ENCODE data around the gene NUDT4. TPM values are rescaled to one million over a fixed set of nuclear protein-coding genes. Genes with fewer than 3 reads are reported as not detected.

The NUDT4 gene
- total and polyA plus RNA-seq, 2 of the 8 experiments (the other 6 are each of a cell fraction or from before 2014, with no cell fraction given) = 17.3 to 71.7 TPM

DNA sequence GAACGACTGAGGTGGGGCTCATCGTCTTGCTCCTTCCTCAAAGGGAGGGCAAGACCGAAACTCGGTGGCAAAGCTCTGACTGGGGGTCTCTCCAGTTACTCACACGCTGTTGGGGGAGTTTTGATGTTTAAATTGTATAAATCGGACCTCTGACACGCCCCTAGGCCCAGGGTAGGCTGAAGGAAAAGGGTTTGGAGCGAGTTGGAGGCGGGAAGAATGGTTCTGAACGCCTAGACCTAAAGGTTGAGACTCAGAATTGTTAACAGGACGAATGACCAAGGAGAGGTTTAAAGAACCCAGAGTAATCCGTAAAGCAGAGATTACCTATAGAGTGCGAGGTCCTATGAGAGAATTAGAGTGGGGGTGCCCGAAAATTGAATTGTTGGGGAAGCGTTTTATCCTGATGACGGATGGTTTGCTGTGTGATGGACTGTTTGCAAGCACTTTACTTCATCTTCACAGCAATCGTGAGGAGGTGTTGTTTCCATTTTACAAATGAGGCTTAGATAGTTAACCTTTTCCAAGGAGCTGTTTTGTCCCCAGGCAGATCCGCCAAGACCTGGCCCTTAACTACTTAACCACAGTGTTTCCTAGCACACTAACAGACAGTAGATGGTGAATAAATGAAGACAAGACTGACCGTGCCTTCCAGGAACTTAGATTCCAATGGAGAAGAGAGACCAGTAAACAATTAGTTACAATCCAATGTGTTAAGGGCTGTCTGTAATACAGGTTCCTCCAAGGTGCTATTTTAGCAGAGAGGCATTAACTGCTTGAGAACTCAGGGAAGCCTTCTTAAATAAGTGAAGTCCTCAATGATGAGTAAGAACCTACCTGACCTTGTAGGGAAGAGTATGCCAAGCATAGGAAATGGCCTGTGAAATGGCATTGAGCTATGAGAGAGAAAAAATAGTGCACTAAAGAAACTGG lies 65.0 kb downstream of the NUDT4 start:
- no peak overlapping the region for H3K14ac ChIP-seq (ENCODE audit: insufficient read length)
- TF ChIP-seq TBP (IDR thresholded peaks at IDR 0.05; ENCODE audit: low read depth, low read length) (peak; percentile 65; the same call in 1 of the 2 replicates), ZNF274 (IDR thresholded peaks at IDR 0.05; ENCODE audit: borderline replicate concordance, extremely low read depth, low read length) (no peak)
- H3K9me3 ChIP-seq (ENCODE audit: insufficient read depth in 2 of 2, low read depth in 1 of 2, low read length in 1 of 2) = no peaks in the 10 kb centered on the region
- H3K36me3 ChIP-seq (ENCODE audit: control insufficient read depth in 2 of 4, insufficient read depth in 4 of 4, low read length in 3 of 4) = no peaks in the 10 kb centered on the region
- H2AFZ ChIP-seq (ENCODE audit: low read length) = peak overlapping the region; percentile 54
- H2BK15ac ChIP-seq (ENCODE audit: low read length) = no peak overlapping the region
- FAIRE-seq (no peak), DNase-seq (ENCODE audit: low read depth in 1 of 2, low spot score in 2 of 2) (no peak)
- H3K18ac ChIP-seq (ENCODE audit: extremely low read depth, low read length) = peak overlapping the region; percentile 85
- H3K4ac ChIP-seq (replicated peaks; ENCODE audit: insufficient read length, low read depth, low read length) = peak overlapping the region; percentile 10
- H3K27me3 ChIP-seq (replicated peaks in 1 of 4; ENCODE audit: control insufficient read depth in 3 of 4, extremely low read depth in 1 of 4, insufficient read depth in 3 of 4, low read length in 3 of 4) = no peaks in the 10 kb centered on the region
- H3K23ac ChIP-seq (ENCODE audit: insufficient read length) = no peak overlapping the region
- POLR2A ChIA-PET (ENCODE audit: partially characterized antibody) = interaction anchor here (1.1 to 2.4 kb wide), 12 partner anchors 9 to 174 kb away, joined by 3 to 9 read pairs (median 4); partner anchors contain the start of gene MRPL42
- H3K4me3 ChIP-seq (ENCODE audit: extremely low read depth in 1 of 4, insufficient read depth in 2 of 4, low read depth in 3 of 4, low read length in 4 of 4) = peak overlapping the region; percentile 87 to 96 (median 92)
- peaks cover 0 to 15% (median 4%) of the 10 kb centered on the region in 4 experiments; a peak in 6 of 7 replicates for H3K4me1 ChIP-seq (replicated peaks in 1 of 4; ENCODE audit: control insufficient read depth in 3 of 4, insufficient read depth in 4 of 4, low read length in 3 of 4)
- H4K20me1 ChIP-seq (replicated peaks in 1 of 2; ENCODE audit: control insufficient read depth in 1 of 2, insufficient read depth in 2 of 2, low read length in 2 of 2) = peaks cover 18 to 21% of the 10 kb centered on the region in 2 experiments
- peak overlapping the region; percentile 60 for H3K56ac ChIP-seq (replicated peaks; ENCODE audit: insufficient read length, low read depth, low read length)
- H3K9ac ChIP-seq (replicated peaks in 1 of 4; ENCODE audit: extremely low read depth in 1 of 4, low read depth in 3 of 4, low read length in 3 of 4) = peak overlapping the region; percentile 87 to 96 (median 96)
- H4K91ac ChIP-seq (replicated peaks; ENCODE audit: insufficient read length, low read length) = peak overlapping the region; percentile 36
- H3K79me2 ChIP-seq (ENCODE audit: control insufficient read depth in 1 of 2, insufficient read depth in 2 of 2, low read length in 2 of 2) = peaks cover 30 to 49% of the 10 kb centered on the region in 2 experiments
- H2BK20ac ChIP-seq (ENCODE audit: low read length) = no peak overlapping the region
- H2AK5ac ChIP-seq (ENCODE audit: low read depth, low read length) = peak overlapping the region; percentile 89; the same call in 1 of the 2 replicates
- H2BK12ac ChIP-seq (ENCODE audit: low read depth, low read length) = peak overlapping the region; percentile 95; the same call in 1 of the 2 replicates
- 8% methylated on average over 19 of the region's 19 CpGs; no CpG with 5 or more reads in 1 of the 2 experiments for WGBS, 2 experiments (ENCODE audit: extremely low coverage in 1 of 2, insufficient coverage in 1 of 2, insufficient read length in 1 of 2, insufficient replicate concordance in 2 of 2, low coverage in 1 of 2, low lambda C conversion rate in 2 of 2, missing lambda C conversion rate in 1 of 2)
- CTCF ChIA-PET (ENCODE audit: partially characterized antibody) = interaction anchor here (0.6 kb wide), 2 partner anchors 639 to 835 kb away, joined by 3 read pairs; no protein-coding TSS in a partner anchor
- H3K4me2 ChIP-seq (ENCODE audit: insufficient read depth in 1 of 2, low read depth in 2 of 2, low read length in 2 of 2) = peak overlapping the region; percentile 82 to 92
- no peaks in the 10 kb centered on the region for H3K79me1 ChIP-seq (ENCODE audit: low read depth, low read length)
- H3K27ac ChIP-seq (ENCODE audit: low read depth, low read length) = peak overlapping the region; percentile 95
- H3K23me2 ChIP-seq (ENCODE audit: low read depth, low read length) = peaks cover 11% of the 10 kb centered on the region; the same call in 1 of the 2 replicates
- no peak overlapping the region for H2BK120ac ChIP-seq (replicated peaks; ENCODE audit: low read depth, low read length)
- peak overlapping the region; percentile 95 for H4K8ac ChIP-seq (ENCODE audit: extremely low read depth, insufficient read depth, low read length)
- peak overlapping the region; percentile 24 for H4K5ac ChIP-seq (ENCODE audit: insufficient read length, low read depth, low read length)
- H2BK5ac ChIP-seq (ENCODE audit: low read depth, low read length) = peak overlapping the region; percentile 96

All from H1 (cell line).